GM23248 (cell line): Measurements from ENCODE around the gene TNS3. TPM values are rescaled to one million over a fixed set of nuclear protein-coding genes. Genes with fewer than 3 reads are reported as not detected.

ENCODE experiments used
- DNase-seq: peaks from one replicate; pipeline ENCODE4 v3.0.0-alpha.2; 2015
- H2AFZ ChIP-seq: fragments of 200-600 bp; sonication (generic); 2 replicates; pipeline ENCODE4 v1.6.1; 2016; ENCODE audit warnings: antibody characterized with exemption
- H3F3A ChIP-seq: fragments of 200-600 bp; sonication (generic); 2 replicates; pipeline ENCODE4 v1.6.1; 2016; ENCODE audit warnings: mild to moderate bottlenecking, antibody characterized with exemption, mixed run types; ENCODE audit not compliant: insufficient read depth
- H3K27ac ChIP-seq: fragments of 200-600 bp; sonication (generic); 2 replicates; pipeline ENCODE4 v1.5.1; 2016; ENCODE audit warnings: mild to moderate bottlenecking
- H3K27me3 ChIP-seq: fragments of 200-600 bp; sonication (generic); replicated peaks from 2 replicates; pipeline ENCODE4 v1.6.1; 2016; ENCODE audit warnings: mild to moderate bottlenecking; ENCODE audit not compliant: insufficient read depth
- H3K36me3 ChIP-seq: fragments of 200-600 bp; sonication (generic); 2 replicates; pipeline ENCODE4 v1.6.1; 2016; ENCODE audit warnings: low read depth, mild to moderate bottlenecking
- H3K4me1 ChIP-seq: fragments of 200-600 bp; sonication (generic); 2 replicates; pipeline ENCODE4 v1.6.1; 2016; ENCODE audit warnings: mild to moderate bottlenecking; ENCODE audit not compliant: insufficient read depth
- H3K4me2 ChIP-seq: fragments of 200-600 bp; sonication (generic); one replicate; pipeline ENCODE4 v1.6.1; 2016; ENCODE audit warnings: mild to moderate bottlenecking; ENCODE audit not compliant: unreplicated experiment
- H3K4me3 ChIP-seq: fragments of 200-600 bp; sonication (generic); 2 replicates; pipeline ENCODE4 v1.5.1; 2016; ENCODE audit warnings: mild to moderate bottlenecking
- H3K79me2 ChIP-seq: fragments of 200-600 bp; sonication (generic); 2 replicates; pipeline ENCODE4 v1.6.1; 2016; ENCODE audit warnings: mild to moderate bottlenecking; ENCODE audit not compliant: insufficient read depth
- H3K9ac ChIP-seq: fragments of 200-600 bp; sonication (generic); 2 replicates; pipeline ENCODE4 v1.6.1; 2016; ENCODE audit warnings: mild to moderate bottlenecking
- H3K9me2 ChIP-seq: fragments of 200-600 bp; sonication (generic); 2 replicates; pipeline ENCODE4 v1.6.1; 2016; ENCODE audit warnings: mixed run types, mild to moderate bottlenecking, moderate library complexity; ENCODE audit not compliant: insufficient read depth
- H3K9me3 ChIP-seq: fragments of 200-600 bp; sonication (generic); one replicate; pipeline ENCODE4 v1.6.1; 2017; ENCODE audit warnings: low read depth
- H4K20me1 ChIP-seq: fragments of 200-600 bp; sonication (generic); 2 replicates; pipeline ENCODE4 v1.6.0; 2016; ENCODE audit not compliant: insufficient read depth
- EZH2 ChIP-seq: fragments of 200-600 bp; sonication (generic); IDR thresholded peaks from 2 replicates; pipeline ENCODE4 v1.6.1; 2018; ENCODE audit warnings: antibody characterized with exemption, mild to moderate bottlenecking; ENCODE audit not compliant: insufficient read depth, poor library complexity, severe bottlenecking
- EZH2phosphoT487 ChIP-seq: fragments of 200-600 bp; sonication (generic); IDR thresholded peaks from 2 replicates; pipeline ENCODE4 v1.6.1; 2018; ENCODE audit warnings: antibody characterized with exemption, moderate library complexity, mild to moderate bottlenecking, low read depth; ENCODE audit not compliant: insufficient read depth
- WGBS, 2 experiments: methylation state at CpG; one replicate each; pipeline ENCODE4 v1.1.6; 2015 to 2017; ENCODE audit warnings: low lambda C conversion rate in 2 of 2, low coverage in 1 of 2; ENCODE audit errors: missing lambda C conversion rate in 2 of 2; 5-methylcytosine and 5-hydroxymethylcytosine counted together
- in situ Hi-C: fragments of 300-500 bp; cut with MboI; formaldehyde crosslinking; loops from 2 replicates; pipeline ENCODE4 v1.15.0; 2020
- polyA plus RNA-seq: library from polyadenylated mRNA; unstranded; fragments of >200 nt; fragmentation: Nextera tagmentation; extraction: Ambion mirVana; gene quantifications from 2 replicates; pipeline ENCODE4 v1.2.1, GENCODE V29; 2016
- total RNA-seq: library from RNA; depleted of rRNA; stranded (reverse); fragments of >200 nt; shearing (Covaris generic); gene quantifications from 2 replicates; pipeline ENCODE4 v1.2.3, GENCODE V29; 2014

TNS3 gene
- total and polyA plus RNA-seq, 2 experiments from 2014 or later, result 18.6 to 47.0 TPM

- Histone ChIP-seq H3K4me1 (peaks cover 14% of the 10 kb centered on the region), H3K4me3 (no peak overlapping the region), H3K79me2 (no peaks in the 10 kb centered on the region), H3K27ac (no peak overlapping the region), H3F3A (peaks cover 18% of the 10 kb centered on the region), H3K4me2 (no peak overlapping the region), H3K36me3 (peaks cover 24% of the 10 kb centered on the region), H2AFZ (no peak overlapping the region), H3K9me3 (no peaks in the 10 kb centered on the region), H3K9ac (no peak overlapping the region), H3K27me3 (no peaks in the 10 kb centered on the region), H4K20me1 (no peaks in the 10 kb centered on the region), H3K9me2 (no peaks in the 10 kb centered on the region)
- TF ChIP-seq EZH2 (no peak), EZH2phosphoT487 (no peak)
- 82 to 86% methylated on average over 9 of the region's 9 CpGs for WGBS, 2 experiments
- DNase-seq, result no peak
- in situ Hi-C loops, result no loop called here
These were observed 299.0 kb downstream of the TNS3 start for GRCh38 chr7:47282790-47283496.

DNA sequence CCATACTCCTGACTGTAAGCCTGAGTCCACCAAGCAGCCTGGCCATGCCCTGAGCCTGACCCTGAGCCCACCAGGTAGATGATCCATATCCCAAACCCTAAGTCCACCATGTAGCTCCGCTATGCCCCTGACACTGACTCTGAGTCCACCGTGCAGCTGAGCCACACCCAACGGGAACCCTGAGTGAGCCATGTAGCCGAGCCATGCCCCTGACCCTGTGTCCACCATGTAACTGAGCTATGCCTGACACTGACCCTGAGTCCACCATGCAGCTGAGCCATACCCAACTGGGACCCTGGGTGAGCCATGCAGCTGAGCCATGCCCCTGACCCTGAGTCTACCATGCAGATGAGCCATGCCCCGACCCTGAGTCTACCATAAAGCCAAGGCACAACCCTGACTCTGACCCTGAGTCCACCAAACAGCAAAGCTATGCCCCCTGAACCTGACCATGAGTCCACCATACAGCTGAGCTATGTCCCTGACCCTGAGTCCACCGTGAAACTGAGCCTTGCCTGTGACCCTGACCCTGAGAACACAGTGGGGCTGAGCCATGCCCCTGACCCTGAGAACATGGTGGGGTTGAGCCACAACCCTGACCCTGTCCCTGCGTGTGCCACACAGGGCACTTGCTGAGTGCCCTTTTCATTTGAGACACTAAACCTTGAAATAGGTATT, 299.8 kb downstream of the TNS3 start:
- no peak for DNase-seq
- Histone ChIP-seq H3K4me1 (peaks cover 14% of the 10 kb centered on the region), H3K4me3 (no peak overlapping the region), H2AFZ (no peak overlapping the region), H3K4me2 (no peak overlapping the region), H3K9ac (no peak overlapping the region), H3F3A (peaks cover 18% of the 10 kb centered on the region), H3K79me2 (no peaks in the 10 kb centered on the region), H3K27ac (no peak overlapping the region), H4K20me1 (no peaks in the 10 kb centered on the region), H3K9me3 (no peaks in the 10 kb centered on the region), H3K36me3 (peaks cover 24% of the 10 kb centered on the region), H3K27me3 (no peaks in the 10 kb centered on the region), H3K9me2 (no peaks in the 10 kb centered on the region)
- TF ChIP-seq EZH2phosphoT487, result no peak
- TF ChIP-seq EZH2, result no peak
- in situ Hi-C loops, result no loop called here
- WGBS, 2 experiments, result 90 to 94% methylated on average over 7 of the region's 7 CpGs

DNA sequence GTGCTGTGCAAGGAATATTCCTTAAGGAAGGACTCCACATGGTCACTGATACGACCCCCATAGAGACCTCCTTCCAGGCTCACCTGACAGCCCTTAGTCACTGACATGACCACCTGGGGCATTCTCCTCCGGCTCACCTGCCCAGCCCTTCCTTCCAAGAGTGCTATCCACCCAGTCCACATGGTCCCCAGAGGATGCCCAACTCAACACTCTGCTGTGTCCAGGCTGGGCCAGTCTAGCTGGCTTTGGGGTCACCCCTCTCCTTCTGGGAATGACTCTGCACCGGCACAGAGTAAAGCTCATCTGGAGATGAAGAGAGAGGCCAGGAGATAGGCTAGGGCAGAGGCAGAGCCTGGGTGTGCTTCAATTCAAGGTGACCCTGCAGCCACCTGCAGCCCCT, 300.8 kb downstream of the TNS3 start:
- in situ Hi-C loops, result no loop called here
- Histone ChIP-seq H3K4me3 (no peak overlapping the region), H3K9me2 (no peaks in the 10 kb centered on the region), H3F3A (peaks cover 9% of the 10 kb centered on the region), H3K9ac (no peak overlapping the region), H3K9me3 (no peaks in the 10 kb centered on the region), H3K4me2 (no peak overlapping the region), H3K27me3 (no peaks in the 10 kb centered on the region), H3K4me1 (peaks cover 9% of the 10 kb centered on the region), H2AFZ (no peak overlapping the region), H3K27ac (no peak overlapping the region), H3K79me2 (no peaks in the 10 kb centered on the region), H4K20me1 (no peaks in the 10 kb centered on the region), H3K36me3 (peaks cover 24% of the 10 kb centered on the region)
- DNase-seq, result no peak
- TF ChIP-seq EZH2, result no peak
- no peak for TF ChIP-seq EZH2phosphoT487
- 89% methylated on average over 3 of the region's 3 CpGs for whole genome bisulfite sequencing, 2 experiments

GRCh38 chr7:47280114-47280513, 301.8 kb downstream of the TNS3 start:
- no peak for TF ChIP-seq EZH2phosphoT487
- TF ChIP-seq EZH2, result no peak

More at GRCh38 chr7:47280114-47280513, 301.8 kb downstream of the TNS3 start:
- Histone ChIP-seq H3K36me3 (peaks cover 21% of the 10 kb centered on the region), H3K4me2 (no peak overlapping the region), H3K9me2 (no peaks in the 10 kb centered on the region), H3K4me1 (no peaks in the 10 kb centered on the region), H3K9ac (no peak overlapping the region), H4K20me1 (no peaks in the 10 kb centered on the region), H3K27ac (no peak overlapping the region), H3F3A (peaks cover under 1% of the 10 kb centered on the region), H3K9me3 (no peaks in the 10 kb centered on the region), H3K4me3 (no peak overlapping the region), H2AFZ (no peak overlapping the region), H3K79me2 (no peaks in the 10 kb centered on the region), H3K27me3 (no peaks in the 10 kb centered on the region)
- DNase-seq, result no peak
- in situ Hi-C loops, result no loop called here
- 92 to 97% methylated on average over 4 of the region's 4 CpGs for WGBS, 2 experiments
